Lower leg skin (tissue), 3 donors: ENCODE results near the gene TOPAZ1.

Source experiments
- CTCF ChIP-seq, 3 donors: fragments of 450-650 bp; IDR thresholded peaks; one replicate each; pipeline ENCODE4 v1.5.1; 2016; ENCODE audit warnings: antibody characterized with exemption in 3 of 3, mild to moderate bottlenecking in 3 of 3, moderate library complexity in 2 of 3
- POLR2A ChIP-seq, 2 donors: fragments of 450-650 bp; IDR thresholded peaks; one replicate each; pipeline ENCODE4 v1.6.1; 2016 to 2017; ENCODE audit warnings: antibody characterized with exemption in 2 of 2, mild to moderate bottlenecking in 1 of 2, moderate library complexity in 1 of 2

GRCh38 chr3:44228900-44229299 is 12.8 kb upstream of the TOPAZ1 start:
- TF ChIP-seq POLR2A (IDR thresholded peaks at IDR 0.05), result no peak
- no peak for TF ChIP-seq CTCF (IDR thresholded peaks at IDR 0.05)
